ENCODE data around the gene TPP1.

TPP1 gene

GRCh38 chr11:6584528-6584927 is 34.7 kb downstream of the TPP1 start:
- DNase-seq (ENCODE audit: low spot score): no peak

GRCh38 chr11:6583584-6583983 is 35.6 kb downstream of the TPP1 start:
- TF ChIP-seq CTCF (IDR thresholded peaks at IDR 0.05; ENCODE audit: borderline replicate concordance, control extremely low read depth, extremely low read depth, insufficient read depth, missing control alignments): no peak
- DNase-seq (ENCODE audit: low spot score): no peak
- in situ Hi-C loops (cut with MboI; ENCODE audit: low sequenced_read_pairs, unreplicated experiment): no loop called here

More at GRCh38 chr11:6584528-6584927, 34.7 kb downstream of the TPP1 start:
- TF ChIP-seq CTCF (IDR thresholded peaks at IDR 0.05; ENCODE audit: borderline replicate concordance, control extremely low read depth, extremely low read depth, insufficient read depth, missing control alignments): no peak
- in situ Hi-C loops (cut with MboI; ENCODE audit: low sequenced_read_pairs, unreplicated experiment): no loop called here

- in situ Hi-C loops (cut with MboI; ENCODE audit: low sequenced_read_pairs, unreplicated experiment): no loop called here
- TF ChIP-seq CTCF (IDR thresholded peaks at IDR 0.05; ENCODE audit: borderline replicate concordance, control extremely low read depth, extremely low read depth, insufficient read depth, missing control alignments): no peak
- DNase-seq (ENCODE audit: low spot score): no peak
Measured at GRCh38 chr11:6579681-6580080, 39.5 kb downstream of the TPP1 start.

GRCh38 chr11:6578134-6578533 is 41.1 kb downstream of the TPP1 start:
- in situ Hi-C loops (cut with MboI; ENCODE audit: low sequenced_read_pairs, unreplicated experiment): no loop called here
- no peak for DNase-seq (ENCODE audit: low spot score)

GRCh38 chr11:6576471-6577373 is 42.5 kb downstream of the TPP1 start:
- TF ChIP-seq CTCF (IDR thresholded peaks at IDR 0.05; ENCODE audit: borderline replicate concordance, control extremely low read depth, extremely low read depth, insufficient read depth, missing control alignments): no peak
- in situ Hi-C loops (cut with MboI; ENCODE audit: low sequenced_read_pairs, unreplicated experiment): no loop called here
- no peak for DNase-seq (ENCODE audit: low spot score)

More at GRCh38 chr11:6578134-6578533, 41.1 kb downstream of the TPP1 start:
- no peak for TF ChIP-seq CTCF (IDR thresholded peaks at IDR 0.05; ENCODE audit: borderline replicate concordance, control extremely low read depth, extremely low read depth, insufficient read depth, missing control alignments)

GRCh38 chr11:6574816-6575715 is 44.2 kb downstream of the TPP1 start:
- no peak for TF ChIP-seq CTCF (IDR thresholded peaks at IDR 0.05; ENCODE audit: borderline replicate concordance, control extremely low read depth, extremely low read depth, insufficient read depth, missing control alignments)
- in situ Hi-C loops (cut with MboI; ENCODE audit: low sequenced_read_pairs, unreplicated experiment): no loop called here
- no peak for DNase-seq (ENCODE audit: low spot score)

All from GM13976 (cell line).